Activated CD4-positive, alpha-beta T cell treated with anti-CD3 and anti-CD28 coated beads, Interleukin-2, amount 50 U/mL, for 4 hours (primary cell): ENCODE data around the gene CST7.
"Not testable (repeated sequence)": the region's sequence is repeated elsewhere in the genome, so short reads cannot be mapped to it uniquely, and the experiment has no call there.

Experiments
- DNase-seq, 2 experiments: peaks; one replicate each; pipeline ENCODE4 v3.0.0-alpha.2; 2020

CST7 gene

GRCh38 chr20:24929867-24930723 is 19.0 kb upstream of the CST7 start:
- not testable (repeated sequence) for DNase-seq

- not testable (repeated sequence) for DNase-seq
These were observed 18.1 kb upstream of the CST7 start for GRCh38 chr20:24930724-24931688.

GRCh38 chr20:24931893-24932292 is 17.2 kb upstream of the CST7 start:
- DNase-seq: not testable (repeated sequence)

GRCh38 chr20:24933266-24933908 is 15.7 kb upstream of the CST7 start:
- no peak for DNase-seq

- no peak for DNase-seq
These were observed 14.9 kb upstream of the CST7 start for GRCh38 chr20:24934101-24934661.

GRCh38 chr20:24934716-24935115 is 14.4 kb upstream of the CST7 start:
- DNase-seq: no peak

- no peak for DNase-seq
These were observed 13.9 kb upstream of the CST7 start for GRCh38 chr20:24935140-24935539.

- no peak for DNase-seq
These were observed 13.1 kb upstream of the CST7 start for GRCh38 chr20:24935766-24936525.

GRCh38 chr20:24936526-24937407 is 12.3 kb upstream of the CST7 start:
- no peak for DNase-seq

GRCh38 chr20:24937579-24937978 is 11.5 kb upstream of the CST7 start:
- DNase-seq: no peak

GRCh38 chr20:24938498-24938897 is 10.6 kb upstream of the CST7 start:
- no peak for DNase-seq

GRCh38 chr20:24939036-24939435 is 10.0 kb upstream of the CST7 start:
- no peak for DNase-seq

GRCh38 chr20:24942679-24943078 is 6.4 kb upstream of the CST7 start:
- DNase-seq: no peak

- DNase-seq: no peak
These were observed 5.9 kb upstream of the CST7 start for GRCh38 chr20:24943196-24943595.

- DNase-seq: no peak
These were observed 5.3 kb upstream of the CST7 start for GRCh38 chr20:24943731-24944130.

- not testable (repeated sequence) for DNase-seq
These were observed 2.7 kb upstream of the CST7 start for GRCh38 chr20:24946376-24946775.

GRCh38 chr20:24948396-24948938 is 602 bp upstream of the CST7 start:
- DNase-seq: not testable (repeated sequence)

GRCh38 chr20:24949756-24950127 is 673 bp downstream of the CST7 start:
- no peak for DNase-seq

- DNase-seq: no peak
These were observed 1.2 kb downstream of the CST7 start for GRCh38 chr20:24950128-24950835.
